Measurements from ENCODE around the gene ERLEC1. TPM values are rescaled to one million over a fixed set of nuclear protein-coding genes. Genes with fewer than 3 reads are reported as not detected.

The ERLEC1 gene
- total RNA-seq, 4 donors from 2014 or later, result 39.1 to 55.5 (median 46.2) TPM

- no peak for TF ChIP-seq CTCF (IDR thresholded peaks at IDR 0.05; ENCODE audit: low read depth)
These were observed 35.0 kb downstream of the ERLEC1 start for GRCh38 chr2:53821810-53822209.

GRCh38 chr2:53826030-53826410 is 39.2 kb downstream of the ERLEC1 start:
- TF ChIP-seq CTCF (IDR thresholded peaks at IDR 0.05; ENCODE audit: low read depth), result no peak

DNA sequence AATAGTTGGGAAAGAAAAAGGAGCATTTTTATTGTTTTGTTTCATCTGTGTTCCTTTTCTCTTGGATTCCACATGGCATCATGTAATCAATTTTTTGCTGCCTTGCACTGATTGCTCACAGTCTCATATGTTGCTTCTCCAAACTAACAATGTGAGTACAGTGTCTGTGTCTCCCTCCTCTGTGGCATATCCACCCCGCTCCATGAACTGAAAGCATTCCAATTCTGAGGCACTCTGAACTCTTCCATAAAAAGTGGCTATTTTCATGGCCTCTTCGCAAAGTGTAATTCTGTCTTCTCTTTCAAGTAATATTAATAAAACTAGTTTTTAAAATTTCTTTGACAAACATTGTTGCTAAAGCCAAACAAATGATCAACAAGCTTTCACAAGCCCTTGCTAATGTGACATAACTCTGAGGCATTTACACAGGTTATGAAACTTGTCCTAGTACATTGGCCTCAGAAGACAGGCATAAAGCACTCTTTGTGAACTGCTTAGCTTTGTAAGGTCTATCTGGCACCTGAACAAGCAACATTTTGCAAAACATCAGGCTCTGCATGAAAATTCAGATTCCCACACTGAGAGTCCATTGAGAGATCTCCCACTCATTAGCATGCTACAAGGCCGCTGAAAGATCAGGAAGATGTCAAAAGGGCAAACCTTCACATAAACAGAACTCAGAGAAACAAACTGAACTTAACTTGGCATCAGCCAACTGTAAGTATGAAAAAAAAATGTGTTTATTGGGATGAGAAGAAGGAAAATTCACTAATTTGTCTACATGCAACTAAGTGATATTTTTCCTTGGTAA is 39.9 kb downstream of the ERLEC1 start:
- no peak for TF ChIP-seq CTCF (IDR thresholded peaks at IDR 0.05; ENCODE audit: low read depth)

DNA sequence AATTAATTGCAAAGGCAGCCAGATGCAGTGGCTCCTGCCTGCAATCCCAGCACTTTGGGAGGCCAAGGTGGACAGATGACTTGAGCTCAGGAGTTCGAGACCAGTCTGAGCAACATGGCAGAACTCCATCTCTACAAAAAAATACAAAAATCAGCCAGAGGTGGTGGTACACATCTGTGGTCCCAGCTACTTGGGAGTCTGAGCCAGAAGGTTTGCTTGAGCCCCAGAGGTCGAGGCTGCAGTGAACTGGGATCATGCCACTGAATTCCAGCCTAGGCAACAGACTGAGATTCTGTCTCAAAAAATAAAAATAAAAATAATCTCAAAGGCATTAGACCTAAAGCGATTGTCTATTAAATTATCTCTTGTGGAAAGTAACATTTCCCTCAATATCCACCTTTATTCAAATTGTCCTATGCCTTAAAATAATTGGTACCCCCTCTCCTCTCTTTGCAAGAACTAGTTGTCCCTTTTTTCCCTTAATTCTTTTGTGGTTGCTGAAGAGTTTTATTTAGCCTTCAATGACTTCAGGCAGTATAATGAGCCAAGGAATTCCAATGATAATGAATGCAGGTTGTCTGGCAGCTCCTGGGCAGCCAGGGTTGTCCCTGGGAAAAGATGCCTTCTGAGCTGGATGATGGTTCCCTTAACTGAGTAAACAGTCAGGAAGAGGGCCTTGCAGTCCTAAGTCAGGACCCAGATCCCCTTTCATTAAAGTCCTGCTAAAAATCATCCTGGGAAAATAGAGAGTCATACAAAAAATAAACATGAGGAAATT is 40.7 kb downstream of the ERLEC1 start:
- no peak for TF ChIP-seq CTCF (IDR thresholded peaks at IDR 0.05; ENCODE audit: low read depth)

DNA sequence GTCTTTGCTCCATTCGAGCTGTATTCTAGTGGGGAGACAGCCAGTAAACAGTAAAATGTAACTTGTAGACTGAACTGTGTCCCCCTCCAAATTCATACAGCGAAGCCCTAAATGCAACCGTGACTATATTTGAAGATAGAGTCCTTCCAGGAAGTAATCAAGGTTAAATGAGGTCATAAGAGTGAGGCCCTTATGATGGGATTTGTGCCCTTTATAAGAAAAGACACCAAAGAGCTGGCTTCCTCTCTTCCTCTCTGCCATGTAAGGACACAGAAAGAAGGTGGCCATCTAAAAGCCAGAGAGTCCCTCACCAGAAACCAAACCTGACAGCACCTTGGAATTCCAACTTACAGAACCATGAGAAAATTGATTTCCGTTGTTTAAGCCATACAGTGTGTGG is 41.5 kb downstream of the ERLEC1 start:
- no peak for TF ChIP-seq CTCF (IDR thresholded peaks at IDR 0.05; ENCODE audit: low read depth)

GRCh38 chr2:53829273-53829979 is 42.6 kb downstream of the ERLEC1 start:
- no peak for TF ChIP-seq CTCF (IDR thresholded peaks at IDR 0.05; ENCODE audit: low read depth)

DNA sequence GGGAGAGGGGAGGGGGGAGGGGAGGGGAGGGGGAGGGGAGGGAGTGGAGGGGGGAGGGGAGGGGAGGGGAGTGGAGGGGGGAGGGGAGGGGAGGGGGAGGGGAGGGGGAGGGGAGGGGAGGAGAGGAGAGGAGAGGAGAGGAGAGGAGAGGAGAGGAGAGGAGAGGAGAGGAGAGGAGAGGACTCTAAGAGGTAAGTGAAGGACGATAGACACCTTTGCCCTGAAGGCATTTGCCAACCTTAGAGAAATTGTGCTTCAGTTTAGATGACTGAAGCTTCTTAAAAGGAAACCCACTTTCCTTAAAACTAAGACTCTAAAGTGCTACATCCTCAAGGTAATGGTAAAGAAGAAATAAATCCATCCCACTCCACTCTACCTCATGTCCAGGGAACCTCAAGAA is 53.7 kb downstream of the ERLEC1 start:
- TF ChIP-seq CTCF (IDR thresholded peaks at IDR 0.05; ENCODE audit: low read depth), result no peak

All from subcutaneous adipose tissue (tissue), 4 donors.